K562 treated with DMSO at 1 percent for 4 hours (cell line): ENCODE measurements around the gene SARDH. TPM values are rescaled to one million over a fixed set of nuclear protein-coding genes. Genes with fewer than 3 reads are reported as not detected.

ENCODE experiments used
- total RNA-seq: library from RNA; unstranded; fragments of 300-600 nt; gene quantifications from 2 replicates; pipeline ENCODE4 v1.2.3, GENCODE V29; 2022; ENCODE audit not compliant: insufficient read depth

The SARDH gene
- total RNA-seq = not detected in 2 replicates

GRCh38 chr9:133737774-133738639 is at the start of gene SARDH:
SARDH (minus strand) TSS chr9:133738352; CDS start chr9:133734173, 4,179 bp downstream.

GRCh38 chr9:133635533-133636531 is 102.3 kb downstream of the SARDH start, which contains the start of gene DBH:
DBH (plus strand) TSS chr9:133636363; CDS start chr9:133636372, 9 bp downstream.

Other genes starting within 250 kb of the SARDH start
- not detected in 2 replicates for gene MYMK, start 213.4 kb downstream of the SARDH start, total RNA-seq
- gene ADAMTSL2, start 203.6 kb downstream of the SARDH start, total RNA-seq = not detected in 2 replicates
- not detected in 2 replicates for gene FAM163B, start 129.0 kb downstream of the SARDH start, total RNA-seq
- gene DBH, start 102.0 kb downstream of the SARDH start, total RNA-seq = not detected in 2 replicates